ENCODE measurements around the gene HNRNPAB.

- TF ChIP-seq EZH2 (IDR thresholded peaks at IDR 0.05; ENCODE audit: borderline replicate concordance, low read depth, low read length, poor library complexity, severe bottlenecking): no peak
- no peak for TF ChIP-seq CTCF (conservative IDR thresholded peaks at IDR 0.05; ENCODE audit: low read depth, low read length)
Observed at GRCh38 chr5:178214160-178214803, 9.9 kb downstream of the HNRNPAB start.

All from A673 (cell line).